NOMO-1 (cell line): ENCODE measurements around the gene APOF.
"Not testable (repeated sequence)": the region's sequence is repeated elsewhere in the genome, so short reads cannot be mapped to it uniquely, and the experiment has no call there.

Experiments used
- DNase-seq, 2 experiments: peaks; one replicate each; lab custom pipeline; 2025; ENCODE audit not compliant: unreplicated experiment in 2 of 2; lab: John Stamatoyannopoulos, UW

APOF gene

GRCh38 chr12:56362130-56363059 is at the start of gene APOF:
TSS of gene APOF (minus strand) at chr12:56362857. CDS start at chr12:56362745, 112 bp downstream.
- DNase-seq, result no peak

GRCh38 chr12:56411781-56412639 is 49.4 kb upstream of the APOF start:
- DNase-seq, result no peak

DNA sequence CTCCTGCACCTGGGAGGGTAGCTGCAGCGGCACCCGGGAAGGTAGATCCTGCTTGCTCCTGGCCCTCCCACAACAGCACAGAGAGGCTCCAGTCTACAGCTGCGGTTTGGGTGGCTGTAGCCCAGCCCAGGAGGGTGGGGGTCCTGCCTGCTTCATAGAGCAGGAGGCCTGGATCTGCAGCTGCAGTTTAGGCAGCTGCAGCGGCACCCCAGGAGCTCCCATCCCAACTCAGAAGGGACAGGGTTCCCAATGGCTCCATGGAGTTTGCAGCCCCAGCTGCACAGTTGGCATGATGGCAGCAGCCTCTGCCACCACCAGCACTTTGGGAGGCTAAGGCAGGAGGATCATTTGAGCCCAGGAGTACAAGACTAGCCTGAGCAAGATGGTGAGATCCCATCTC is 48.1 kb upstream of the APOF start:
- no peak for DNase-seq

DNA sequence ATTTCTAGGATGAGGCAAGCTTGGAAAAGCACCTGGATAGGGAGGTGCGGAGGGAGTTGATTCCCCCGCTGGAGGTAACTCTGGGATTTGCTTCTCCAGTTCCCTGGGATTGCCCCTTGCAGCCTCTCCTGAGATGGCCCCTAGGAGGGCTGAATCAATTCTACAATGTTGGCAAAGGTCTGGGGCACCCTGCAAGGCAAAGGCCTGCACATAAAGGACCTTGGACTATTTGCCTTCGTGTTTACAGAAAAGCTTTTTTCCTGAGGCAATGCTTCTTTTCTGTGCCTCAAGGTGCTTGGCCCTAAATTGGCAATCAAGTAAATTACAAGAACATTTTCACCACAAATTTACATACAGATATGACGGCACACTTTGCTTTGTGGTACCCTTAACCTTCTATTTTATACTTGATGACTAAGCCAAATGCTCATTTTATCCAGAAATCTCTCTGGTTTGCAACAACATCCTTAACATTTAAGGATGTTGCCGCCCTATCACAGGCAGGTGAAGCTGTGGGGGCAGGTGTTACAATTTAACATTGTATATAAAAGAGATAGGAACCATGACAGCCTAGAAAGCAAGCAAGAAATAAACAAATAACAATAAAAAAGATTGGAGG is 46.3 kb upstream of the APOF start:
- DNase-seq, result no peak

GRCh38 chr12:56404227-56404626 is 41.6 kb upstream of the APOF start:
- not testable (repeated sequence) for DNase-seq

DNA sequence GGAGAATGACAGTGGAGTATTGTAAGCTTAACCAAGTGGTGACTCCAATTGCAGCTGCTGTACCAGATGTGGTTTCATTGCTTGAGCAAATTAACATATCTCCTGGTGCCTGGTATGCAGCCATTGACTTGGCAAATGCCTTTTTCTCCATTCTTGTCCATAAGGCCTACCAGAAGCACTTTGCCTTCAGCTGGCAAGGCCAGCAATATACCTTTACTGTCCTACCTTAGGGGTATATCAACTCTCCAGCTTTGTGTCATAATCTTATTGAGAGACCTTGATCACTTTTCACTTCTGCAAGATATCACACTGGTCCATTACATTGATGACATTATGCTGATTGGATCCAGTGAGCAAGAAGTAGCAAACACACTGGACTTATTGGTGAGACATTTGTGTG is 39.0 kb upstream of the APOF start:
- not testable (repeated sequence) for DNase-seq

- not testable (repeated sequence) for DNase-seq
Observed at GRCh38 chr12:56401125-56401524, 38.5 kb upstream of the APOF start.

DNA sequence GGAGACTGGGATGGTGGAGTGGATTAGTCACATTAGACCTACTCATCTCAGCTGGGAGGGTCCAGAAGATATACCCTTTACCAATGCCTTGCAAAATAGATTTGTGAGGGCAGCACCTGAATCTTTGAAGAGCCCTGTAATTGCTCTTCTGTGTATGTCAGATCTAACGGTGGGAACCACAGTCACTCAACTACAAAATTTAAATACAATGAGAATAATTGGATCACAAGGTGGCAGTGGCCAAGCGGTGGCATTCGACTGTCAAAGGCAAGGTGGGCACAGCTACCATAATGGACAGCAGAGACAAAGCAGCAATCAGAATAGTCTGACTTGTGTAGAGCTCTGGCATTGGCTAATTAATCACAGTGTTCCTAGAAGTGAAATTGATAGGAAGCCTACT is 36.8 kb upstream of the APOF start:
- not testable (repeated sequence) for DNase-seq

DNA sequence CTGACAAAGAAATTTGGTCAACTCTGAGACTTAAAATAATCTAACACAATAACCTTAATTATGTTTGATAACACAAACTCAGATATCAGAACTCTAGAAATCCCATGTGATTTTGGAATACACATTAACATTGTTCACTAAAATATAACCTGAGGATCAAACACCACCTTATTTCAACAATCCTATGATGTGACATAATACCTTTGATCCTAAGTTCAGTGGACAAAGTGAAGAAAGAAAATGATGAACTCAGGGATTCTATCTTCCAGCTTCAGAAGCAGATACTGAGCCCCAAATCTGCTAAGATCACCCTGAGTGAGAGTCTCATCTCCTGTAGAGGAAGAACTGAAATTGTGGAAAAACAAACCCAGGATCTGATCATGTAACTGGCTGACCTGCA is 35.7 kb upstream of the APOF start:
- no peak for DNase-seq

DNA sequence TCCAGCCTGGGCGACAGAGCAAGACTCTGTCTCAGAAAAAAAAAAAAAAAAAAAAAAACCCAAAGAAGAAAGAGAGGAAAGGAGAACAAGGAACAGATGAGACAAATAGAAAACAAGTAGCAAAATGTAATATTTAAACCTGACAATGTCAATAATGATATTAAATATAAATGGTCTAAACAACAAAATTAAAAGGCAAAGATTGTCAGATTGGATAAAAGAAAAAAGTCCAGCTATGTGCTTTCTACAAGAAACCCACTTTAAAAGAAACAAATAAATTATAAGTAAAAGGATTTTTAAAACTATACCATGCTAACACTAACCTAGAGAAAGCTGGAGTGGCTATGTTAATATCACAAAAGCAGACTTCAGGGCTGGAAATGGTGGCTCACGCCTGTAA is 29.7 kb upstream of the APOF start:
- DNase-seq, result no peak

- no peak for DNase-seq
Observed at GRCh38 chr12:56391721-56392120, 29.1 kb upstream of the APOF start.

DNA sequence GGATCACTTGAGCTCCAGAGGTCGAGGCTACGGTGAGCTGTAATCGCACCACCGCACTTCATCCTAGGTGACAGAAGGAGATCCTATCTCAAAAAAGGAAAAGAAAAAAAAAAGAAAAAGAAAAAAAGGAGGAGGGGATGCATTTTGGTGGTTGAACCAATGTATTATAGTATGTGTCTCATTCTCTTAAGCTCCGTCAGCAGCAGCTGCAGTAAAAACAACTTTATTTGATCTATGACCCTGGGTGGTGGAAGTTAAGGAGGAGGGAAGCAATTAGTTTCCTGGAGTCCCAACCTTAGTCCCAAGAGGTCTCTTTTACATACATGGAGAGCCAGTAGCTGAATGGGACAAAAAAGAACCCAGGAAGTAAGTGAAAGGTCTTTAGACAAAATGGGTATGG is 26.8 kb upstream of the APOF start:
- DNase-seq, result no peak

DNA sequence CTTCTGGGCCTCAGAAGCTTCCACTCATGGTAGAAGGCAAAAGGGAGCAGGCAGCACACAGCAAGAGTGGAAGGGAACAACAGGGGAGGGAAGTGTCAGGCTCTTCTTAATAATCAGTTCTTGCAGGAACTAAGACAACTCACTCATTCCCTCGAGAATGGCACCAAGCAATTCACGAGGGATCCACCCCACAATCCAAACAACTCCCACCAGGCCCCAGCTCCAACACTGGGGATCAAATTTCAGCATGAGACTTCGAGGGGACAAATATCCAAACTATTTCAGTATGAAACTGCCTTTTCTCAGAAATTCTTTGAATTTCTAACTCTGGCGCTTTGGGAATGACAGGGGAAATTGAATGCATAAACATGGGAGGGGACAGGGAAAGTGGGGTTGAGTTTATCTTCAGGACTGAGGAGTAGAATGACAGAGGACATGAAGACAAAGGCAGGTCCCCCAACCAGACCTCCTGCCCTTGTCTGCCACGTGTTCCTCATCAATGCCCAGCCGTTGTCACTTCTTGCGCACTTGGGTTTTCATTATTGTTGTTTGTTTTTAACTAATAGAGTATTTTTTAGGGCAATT is 24.6 kb upstream of the APOF start:
- no peak for DNase-seq

DNA sequence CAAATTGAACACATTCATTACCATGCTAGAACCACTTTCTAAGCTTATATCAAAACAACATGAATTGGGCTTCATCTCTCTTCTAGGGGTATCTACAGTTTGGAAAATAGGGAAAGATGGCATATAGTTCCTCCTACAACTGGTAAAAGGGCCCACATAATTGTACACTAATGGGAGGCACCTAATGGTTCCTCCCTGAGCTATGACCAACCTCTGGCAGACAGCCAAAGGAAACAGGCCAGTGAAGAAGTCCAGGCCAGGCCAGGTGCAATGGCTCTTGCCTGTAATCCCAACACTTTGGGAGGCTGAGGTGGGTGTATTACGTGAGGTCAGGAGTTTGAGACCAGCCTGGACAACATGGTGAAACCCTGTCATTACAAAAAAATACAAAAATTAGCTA is 23.2 kb upstream of the APOF start:
- no peak for DNase-seq

DNA sequence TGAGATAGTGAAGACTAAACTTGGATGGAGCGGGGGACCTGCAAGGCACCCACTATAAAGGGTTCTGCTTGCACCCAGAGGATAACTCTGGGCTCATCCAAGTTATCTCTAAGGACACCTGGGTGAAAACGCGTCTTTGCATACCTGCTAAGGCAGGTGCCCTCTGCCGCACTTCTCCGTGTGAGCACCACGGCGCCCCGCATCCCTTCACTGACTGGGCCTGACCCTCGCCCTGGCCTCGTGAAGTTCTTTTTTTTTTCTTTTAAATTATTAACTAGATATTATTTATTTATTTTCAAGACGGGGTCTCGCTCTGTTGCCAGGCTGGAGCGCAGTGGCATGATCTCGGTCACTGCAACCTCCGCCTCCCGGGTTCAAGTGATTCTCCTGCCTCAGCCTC is 20.0 kb upstream of the APOF start:
- no peak for DNase-seq

DNA sequence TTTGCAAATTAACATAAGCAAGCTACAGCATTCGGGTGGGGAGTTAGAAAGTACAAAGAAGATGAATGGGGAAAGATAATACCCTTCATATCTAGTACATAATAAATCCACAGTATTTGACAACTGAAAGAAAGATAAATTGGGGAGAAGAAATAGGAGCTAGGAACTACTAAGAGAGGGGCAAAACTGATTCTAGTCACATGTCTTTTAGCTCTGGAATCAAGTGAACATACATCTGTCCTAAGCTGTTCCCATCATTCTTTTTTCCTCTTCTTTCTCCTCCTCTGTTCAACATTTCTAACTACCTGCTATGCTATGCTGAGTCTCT is 15.3 kb upstream of the APOF start:
- DNase-seq, result no peak

DNA sequence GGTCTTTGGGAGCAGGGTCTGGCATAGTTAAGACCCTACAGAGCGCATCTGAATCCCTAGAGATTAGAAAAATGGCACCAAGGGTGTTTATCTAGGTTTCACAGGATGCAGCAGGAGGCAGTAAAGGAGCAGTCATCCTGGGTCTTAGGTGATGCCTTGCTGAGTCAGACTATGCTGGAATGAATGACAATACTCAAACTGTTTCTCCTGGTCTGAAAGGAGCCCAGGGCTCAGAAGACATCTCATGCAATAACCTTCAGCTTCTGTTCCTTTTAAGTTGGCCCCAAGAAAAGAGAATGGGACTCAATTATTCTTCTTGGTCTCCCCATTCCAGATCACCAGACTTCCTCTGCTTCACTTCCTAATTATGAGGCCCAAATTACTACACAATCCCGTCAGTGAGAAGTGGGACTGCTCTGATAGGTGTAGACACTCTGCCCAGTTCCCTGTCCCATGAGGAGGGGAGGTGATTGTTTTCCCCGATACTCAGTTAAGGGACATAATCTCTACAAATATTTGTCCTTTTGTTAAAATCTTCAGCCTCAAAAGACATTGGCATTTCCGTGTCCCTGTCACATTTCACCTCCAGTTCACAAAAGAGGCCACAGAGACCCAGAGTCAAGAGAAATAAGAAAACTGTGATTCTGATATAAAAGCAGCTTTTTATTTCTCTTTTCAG is 14.8 kb upstream of the APOF start:
- no peak for DNase-seq

DNA sequence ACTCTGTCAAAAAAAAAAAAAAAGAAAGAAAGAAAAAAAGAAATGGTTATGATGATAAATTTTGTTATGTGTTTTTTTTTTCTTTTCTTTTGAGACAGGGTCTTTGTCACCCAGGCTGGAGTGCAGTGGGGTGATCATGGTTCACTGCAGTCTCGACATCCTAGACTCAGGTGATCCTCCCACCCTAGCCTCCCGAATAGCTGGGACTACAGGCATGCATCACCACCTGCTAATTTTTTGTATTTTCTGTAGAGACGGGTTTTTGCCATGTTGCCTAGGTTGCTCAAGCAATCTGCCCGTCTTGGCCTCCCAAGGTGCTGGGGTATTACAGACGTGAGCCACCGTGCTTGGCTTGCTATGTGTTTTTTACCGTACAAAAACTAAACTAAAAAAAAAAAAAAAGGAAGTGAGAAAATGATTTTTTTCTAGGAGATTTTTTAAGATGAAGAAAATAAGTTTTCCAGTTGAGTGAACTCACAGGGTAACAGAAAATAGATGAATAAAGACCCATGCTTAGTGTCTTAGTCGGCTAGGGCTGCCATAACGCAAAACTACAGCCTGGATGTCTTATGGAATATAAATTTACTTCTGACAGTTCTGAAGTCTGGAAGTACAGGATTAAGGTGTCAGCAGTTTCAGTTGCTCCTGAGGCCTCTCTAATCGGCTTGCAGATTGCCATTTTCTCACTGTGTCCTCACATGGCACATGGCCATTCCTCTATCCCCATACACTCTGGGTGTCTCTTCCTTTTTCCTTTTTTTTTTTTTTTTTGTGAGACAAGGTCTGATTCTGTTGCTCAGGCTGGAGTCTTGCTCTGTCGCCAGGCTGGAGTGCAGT is 13.2 kb upstream of the APOF start:
- DNase-seq, result peak; percentile 11 to 31

DNA sequence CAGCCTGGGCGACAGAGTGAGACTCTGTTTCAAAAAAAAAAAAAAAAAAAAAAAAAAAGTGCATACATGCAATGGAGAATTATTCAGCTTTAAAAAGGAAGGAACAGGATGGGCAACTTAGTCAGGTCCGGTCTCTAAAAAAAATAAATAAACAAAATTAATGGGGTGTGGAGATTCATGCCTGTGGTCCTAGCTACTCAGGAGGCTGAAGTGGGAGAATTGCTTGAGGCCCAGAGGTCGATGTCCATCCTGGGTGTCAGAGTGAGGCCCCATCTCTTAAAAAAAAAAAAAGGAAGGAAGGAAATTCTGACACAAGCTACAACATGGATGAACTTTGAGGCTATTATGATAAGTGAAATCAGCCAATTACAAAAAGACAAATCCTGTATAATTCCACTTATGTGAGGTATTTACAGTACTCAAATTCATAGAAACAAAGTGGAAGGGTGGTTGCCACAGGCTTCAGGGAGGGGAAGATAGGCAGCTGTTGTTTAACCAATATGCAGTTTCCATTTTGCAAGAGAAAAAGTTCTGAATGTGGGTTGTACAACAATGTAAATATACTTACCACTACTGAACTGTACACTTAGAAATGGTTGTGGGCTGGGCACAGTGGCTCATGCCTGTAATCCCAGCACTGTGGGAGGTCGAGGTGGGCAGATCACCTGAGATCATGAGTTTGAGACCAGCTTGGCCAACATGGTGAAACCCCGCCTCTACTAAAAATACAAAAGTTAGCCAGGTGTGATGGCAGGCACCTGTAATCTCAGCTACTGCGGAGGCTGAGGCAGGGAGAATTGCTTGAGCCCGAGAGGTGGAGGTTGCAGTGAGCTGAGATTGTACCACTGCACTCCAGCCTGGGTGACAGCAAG is 12.3 kb upstream of the APOF start:
- peak in 1 of 2 experiments; percentile 37 for DNase-seq
